Transverse colon (tissue), 4 donors: Measurements from ENCODE around the gene VPS35L. TPM values are rescaled to one million over a fixed set of nuclear protein-coding genes. Genes with fewer than 3 reads are reported as not detected.

Source experiments
- DNase-seq: peaks from one replicate; pipeline ENCODE4 v3.0.0-alpha.2; 2019
- H3K27ac ChIP-seq, 4 donors: fragments of 200-600 bp; sonication (generic); 2 replicates each; pipeline ENCODE4 v1.5.1; 2016 to 2018; ENCODE audit warnings: inconsistent platforms in 4 of 4
- H3K27me3 ChIP-seq: fragments of 200-600 bp; sonication (generic); 2 replicates; pipeline ENCODE4 v1.5.1; 2017; ENCODE audit warnings: inconsistent platforms
- H3K36me3 ChIP-seq, 4 donors: fragments of 200-600 bp; sonication (generic); 2 replicates each; pipeline ENCODE4 v1.5.1; 2017 to 2019; ENCODE audit warnings: inconsistent platforms in 4 of 4
- H3K4me1 ChIP-seq, 4 donors: fragments of 200-600 bp; sonication (generic); 2 replicates each; pipeline ENCODE4 v1.5.1; 2017 to 2020; ENCODE audit warnings: inconsistent platforms in 4 of 4
- H3K4me3 ChIP-seq, 4 donors: fragments of 200-600 bp; sonication (generic); 1 replicate in 1 of 4; 2 replicates in 3 of 4; pipeline versions ENCODE4 v1.5.1 to v1.6.1; 2017 to 2019; ENCODE audit warnings: inconsistent platforms in 4 of 4
- H3K9me3 ChIP-seq, 2 donors: fragments of 200-600 bp; sonication (generic); 2 replicates each; pipeline ENCODE4 v1.5.1; 2017 to 2019; ENCODE audit warnings: inconsistent platforms in 2 of 2
- CTCF ChIP-seq, 5 experiments: fragments of 200-600 bp in 3 of 5; fragments of 450-650 bp in 2 of 5; sonication (generic) in 3 of 5; IDR thresholded peaks; 1 replicate in 2 of 5; 2 replicates in 3 of 5; pipeline ENCODE4 v1.5.1; 2016 to 2017; ENCODE audit warnings: antibody characterized with exemption in 5 of 5, inconsistent platforms in 3 of 5, mild to moderate bottlenecking in 2 of 5, moderate library complexity in 1 of 5
- EP300 ChIP-seq: sonication (generic); formaldehyde crosslinking; IDR thresholded peaks from one replicate; pipeline ENCODE4 v1.6.1; 2017; ENCODE audit warnings: antibody characterized with exemption, low read depth
- POLR2A ChIP-seq: fragments of 450-650 bp; IDR thresholded peaks from one replicate; pipeline ENCODE4 v1.6.1; 2016; ENCODE audit warnings: antibody characterized with exemption, mild to moderate bottlenecking, moderate library complexity
- POLR2AphosphoS5 ChIP-seq, 3 donors: sonication (generic); formaldehyde crosslinking; IDR thresholded peaks; one replicate each; pipeline ENCODE4 v1.6.1; 2016; ENCODE audit warnings: antibody characterized with exemption in 3 of 3
- WGBS, 2 donors: methylation state at CpG; one replicate each; pipeline ENCODE4 v1.1.5; 2018; ENCODE audit warnings: low coverage in 1 of 2; 5-methylcytosine and 5-hydroxymethylcytosine counted together
- in situ Hi-C, 4 donors: fragments of 200-750 bp; cut with MboI; loops; one replicate each; pipeline versions ENCODE4 v1.15.0 to v1.15.1; 2017; ENCODE audit warnings: low sequenced_read_pairs in 3 of 4, low pct_ligation_motif_present in 1 of 4, low pct_unique_long_range_greater_than_20kb in 1 of 4
- intact Hi-C: fragments of 100-400 bp; cut with DNase I; formaldehyde crosslinking; loops from one replicate; pipeline ENCODE4 v1.15.1; 2023; ENCODE audit warnings: low total_unique reads
- total RNA-seq, 4 donors: library from RNA; depleted of rRNA; stranded (reverse); fragments of >200 nt; gene quantifications; one replicate each; pipeline ENCODE4 v1.1.0, GENCODE V29; 2016

VPS35L gene
- total RNA-seq, 4 donors from 2014 or later, result 40.0 to 89.8 (median 51.5) TPM

DNA sequence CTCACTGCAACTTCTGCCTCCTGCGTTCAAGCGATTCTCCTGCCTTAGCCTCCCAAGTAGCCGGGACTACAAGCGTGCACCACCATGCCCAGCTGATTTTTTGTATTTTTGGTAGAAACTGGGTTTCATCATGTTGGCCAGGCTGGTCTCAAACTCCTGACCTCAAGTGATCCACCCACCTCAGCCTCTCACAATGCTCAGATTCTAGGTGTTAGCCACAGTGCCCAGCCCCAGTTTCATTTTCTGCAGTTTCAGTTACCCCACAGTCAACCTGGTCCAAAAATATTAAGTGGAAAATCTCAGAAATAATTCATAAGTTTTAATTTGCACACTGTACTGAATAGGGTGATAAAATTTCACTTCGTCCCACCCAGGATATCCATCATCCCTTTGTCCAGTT, 133.8 kb downstream of the VPS35L start:
- H3K4me1 ChIP-seq, result no peaks in the 10 kb centered on the region
- no peaks in the 10 kb centered on the region for H3K9me3 ChIP-seq
- peaks cover 0 to 29% (median 6%) of the 10 kb centered on the region in 4 donors for H3K36me3 ChIP-seq
- intact Hi-C loops (no loop called here), in situ Hi-C loops (loop anchor here in 1 of 4 donors (25.0 kb wide), 1 partner anchor 102 kb away; no protein-coding TSS in a partner anchor)
- no peaks in the 10 kb centered on the region for H3K27me3 ChIP-seq
- WGBS, 2 donors, result 96 to 100% methylated on average over 1 to 5 of the region's 5 CpGs
- TF ChIP-seq POLR2A, result no peak
- no peak for TF ChIP-seq EP300
- no peak for TF ChIP-seq POLR2AphosphoS5 (IDR thresholded peaks at IDR 0.05)
- no peak for TF ChIP-seq CTCF (IDR thresholded peaks at IDR 0.05)
- no peak overlapping the region for H3K27ac ChIP-seq
- no peak for DNase-seq
- H3K4me3 ChIP-seq, result no peak overlapping the region

- in situ Hi-C loops, result loop anchor here in 1 of 4 donors (25.0 kb wide), 1 partner anchor 103 kb away; no protein-coding TSS in a partner anchor
- H3K36me3 ChIP-seq, result peaks cover 0 to 21% (median 2%) of the 10 kb centered on the region in 4 donors
- no peaks in the 10 kb centered on the region for H3K27me3 ChIP-seq
- H3K9me3 ChIP-seq, result no peaks in the 10 kb centered on the region
- no peak for DNase-seq
- TF ChIP-seq EP300, result no peak
- no peak for TF ChIP-seq POLR2A
- no peak for TF ChIP-seq CTCF (IDR thresholded peaks at IDR 0.05)
- no peak for TF ChIP-seq POLR2AphosphoS5 (IDR thresholded peaks at IDR 0.05)
- no peak overlapping the region for H3K27ac ChIP-seq
- no peak overlapping the region for H3K4me3 ChIP-seq
- peaks cover 0 to 3% (median 0%) of the 10 kb centered on the region in 4 donors for H3K4me1 ChIP-seq
- 67 to 71% methylated on average over 3 to 4 of the region's 4 CpGs for WGBS, 2 donors
- intact Hi-C loops, result no loop called here
These were observed 134.7 kb downstream of the VPS35L start for GRCh38 chr16:19690196-19690595.

DNA sequence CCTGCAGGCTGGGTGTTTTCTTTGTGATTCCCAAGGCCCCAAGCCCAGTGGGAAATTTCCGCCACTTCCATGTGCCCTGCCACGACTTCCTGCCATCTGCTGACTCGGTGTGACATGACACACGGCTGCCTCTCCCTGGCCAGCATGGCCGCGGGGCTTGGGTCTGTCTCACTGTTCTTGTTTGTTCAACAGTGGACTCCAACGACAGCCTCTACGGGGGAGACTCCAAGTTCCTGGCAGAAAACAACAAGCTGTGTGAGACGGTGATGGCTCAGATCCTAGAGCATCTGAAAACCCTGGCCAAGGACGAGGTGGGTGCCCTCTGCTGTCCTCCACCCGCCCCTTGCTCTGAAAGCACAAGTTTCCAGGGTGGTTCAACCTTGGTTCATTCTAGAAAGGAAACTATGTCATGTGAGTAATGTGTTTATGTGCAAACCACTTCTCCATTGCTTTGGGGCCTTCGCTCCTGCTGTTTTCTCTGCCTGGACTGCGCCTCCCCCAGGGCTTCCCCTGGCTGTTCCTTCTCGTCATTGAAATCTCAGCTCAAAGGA, 135.7 kb downstream of the VPS35L start:
- Histone ChIP-seq H3K27me3 (no peaks in the 10 kb centered on the region), H3K36me3 (peaks cover 0 to 11% (median 0%) of the 10 kb centered on the region in 4 donors), H3K4me3 (no peak overlapping the region), H3K4me1 (peaks cover 5 to 13% (median 9%) of the 10 kb centered on the region in 4 donors), H3K27ac (no peak overlapping the region), H3K9me3 (no peaks in the 10 kb centered on the region)
- in situ Hi-C loops, result loop anchor here in 1 of 4 donors (25.0 kb wide), 1 partner anchor 104 kb away; no protein-coding TSS in a partner anchor
- TF ChIP-seq EP300 (no peak), CTCF (IDR thresholded peaks at IDR 0.05) (no peak), POLR2AphosphoS5 (IDR thresholded peaks at IDR 0.05) (no peak), POLR2A (no peak)
- intact Hi-C loops, result no loop called here
- WGBS, 2 donors, result 86% methylated on average over 14 of the region's 14 CpGs; no CpG with 5 or more reads in 1 of the 2 donors
- no peak for DNase-seq

- peaks cover 0 to 11% (median 0%) of the 10 kb centered on the region in 4 donors for H3K36me3 ChIP-seq
- no peaks in the 10 kb centered on the region for H3K27me3 ChIP-seq
- in situ Hi-C loops, result loop anchor here in 1 of 4 donors (25.0 kb wide), 1 partner anchor 108 kb away; no protein-coding TSS in a partner anchor
- no peak for TF ChIP-seq POLR2A
- TF ChIP-seq EP300, result no peak
- no peak for TF ChIP-seq CTCF (IDR thresholded peaks at IDR 0.05)
- TF ChIP-seq POLR2AphosphoS5 (IDR thresholded peaks at IDR 0.05), result no peak
- no peak for DNase-seq
- no peak overlapping the region for H3K4me3 ChIP-seq
- peaks cover 21 to 50% (median 34%) of the 10 kb centered on the region in 4 donors for H3K4me1 ChIP-seq
- peak overlapping the region in 1 of 4 donors; percentile 76 for H3K27ac ChIP-seq
- WGBS, 2 donors, result 78 to 92% methylated on average over 5 to 8 of the region's 8 CpGs
- H3K9me3 ChIP-seq, result no peaks in the 10 kb centered on the region
- intact Hi-C loops, result no loop called here
These were observed 139.5 kb downstream of the VPS35L start for GRCh38 chr16:19694989-19695388.
